GM19099 (cell line): Measurements from ENCODE around the gene IL9.

Source experiments
- POLR2A ChIP-seq: IDR thresholded peaks from 3 replicates; pipeline ENCODE4 v1.6.1; 2011; ENCODE audit warnings: low read depth; ENCODE audit not compliant: insufficient read length; ENCODE audit errors: extremely low read depth

Gene IL9

DNA sequence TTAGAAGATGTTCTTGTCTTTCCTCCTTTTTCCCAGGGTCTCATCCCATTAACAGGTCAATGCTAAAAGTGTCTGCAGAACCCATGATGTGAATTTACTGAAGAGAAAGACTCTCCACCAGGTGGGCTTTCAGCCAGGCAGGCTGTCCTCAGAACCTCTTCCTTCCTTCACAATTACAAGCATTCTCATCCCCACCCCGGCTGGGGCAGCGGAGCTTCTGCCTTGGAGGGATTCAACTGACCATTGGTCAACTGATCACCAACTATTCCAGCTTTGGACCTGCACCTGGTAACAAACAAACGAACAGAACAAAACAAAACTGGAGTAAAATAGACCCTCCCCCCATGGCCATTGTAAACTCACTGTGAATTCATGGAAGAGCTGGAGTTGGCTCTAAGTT is 12.6 kb downstream of the IL9 start:
- no peak for TF ChIP-seq POLR2A

GRCh38 chr5:135881819-135882218 is 13.8 kb downstream of the IL9 start:
- no peak for TF ChIP-seq POLR2A

DNA sequence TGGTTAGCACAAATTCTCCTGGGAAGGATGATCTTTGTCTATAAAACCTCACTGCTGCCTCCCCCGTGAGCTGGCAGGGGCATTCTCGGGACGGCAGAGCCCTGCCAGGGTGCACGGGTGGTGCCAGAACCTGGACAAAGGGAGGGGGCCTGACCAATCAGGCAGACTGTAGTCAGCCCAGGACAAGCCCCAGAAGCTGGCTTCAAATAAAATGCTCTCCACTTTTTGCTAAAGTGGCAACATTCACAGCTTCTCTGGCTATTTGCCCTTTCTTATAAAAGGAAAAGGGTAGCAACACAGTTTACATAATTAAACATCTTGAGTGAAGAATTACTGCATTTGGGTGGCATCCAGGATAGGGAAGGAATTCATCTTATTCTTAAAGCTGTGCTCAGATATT is 14.4 kb downstream of the IL9 start:
- no peak for TF ChIP-seq POLR2A

DNA sequence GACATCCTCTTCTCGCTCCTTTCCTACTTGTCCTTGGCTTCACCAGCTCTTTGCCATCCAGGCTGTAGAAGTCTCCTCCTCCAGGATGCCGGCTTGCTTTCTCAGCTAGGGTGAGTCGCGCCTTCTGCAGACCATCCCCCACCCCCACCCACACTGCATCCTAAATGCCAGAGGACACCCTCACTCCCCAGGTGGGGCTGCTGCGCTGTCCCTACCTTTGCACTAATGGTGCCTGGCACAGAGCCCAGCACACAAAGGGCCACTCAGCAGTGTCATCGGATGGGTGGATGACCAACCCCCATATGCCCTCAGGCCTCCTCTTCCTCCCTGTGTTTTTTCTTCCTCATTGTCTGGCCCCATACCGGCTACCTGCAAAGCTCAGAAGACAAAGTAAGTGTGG is 14.8 kb downstream of the IL9 start:
- TF ChIP-seq POLR2A: no peak

- no peak for TF ChIP-seq POLR2A
Observed at GRCh38 chr5:135880278-135880677, 15.4 kb downstream of the IL9 start.

DNA sequence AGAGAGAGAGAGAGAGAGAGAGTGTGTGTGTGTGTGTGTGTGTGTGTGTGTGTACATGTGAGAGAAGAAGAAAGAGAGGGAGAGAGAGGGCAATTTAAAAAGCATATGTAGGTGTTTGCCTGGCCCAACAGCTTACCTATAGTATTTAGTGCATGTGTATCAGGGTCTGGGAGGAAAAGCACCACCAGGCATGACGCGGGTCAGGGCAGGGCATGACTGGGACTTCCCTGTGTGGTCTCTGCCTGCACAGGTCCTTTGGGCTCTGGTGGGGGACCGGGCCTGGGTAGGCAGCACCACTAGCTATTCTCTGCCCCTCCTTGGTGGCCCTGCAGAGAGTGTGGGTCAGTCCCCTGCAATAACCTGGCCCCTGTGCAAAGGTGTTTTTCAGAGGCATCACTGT is 16.1 kb downstream of the IL9 start:
- no peak for TF ChIP-seq POLR2A

GRCh38 chr5:135878156-135878620 is 17.5 kb downstream of the IL9 start:
- no peak for TF ChIP-seq POLR2A

DNA sequence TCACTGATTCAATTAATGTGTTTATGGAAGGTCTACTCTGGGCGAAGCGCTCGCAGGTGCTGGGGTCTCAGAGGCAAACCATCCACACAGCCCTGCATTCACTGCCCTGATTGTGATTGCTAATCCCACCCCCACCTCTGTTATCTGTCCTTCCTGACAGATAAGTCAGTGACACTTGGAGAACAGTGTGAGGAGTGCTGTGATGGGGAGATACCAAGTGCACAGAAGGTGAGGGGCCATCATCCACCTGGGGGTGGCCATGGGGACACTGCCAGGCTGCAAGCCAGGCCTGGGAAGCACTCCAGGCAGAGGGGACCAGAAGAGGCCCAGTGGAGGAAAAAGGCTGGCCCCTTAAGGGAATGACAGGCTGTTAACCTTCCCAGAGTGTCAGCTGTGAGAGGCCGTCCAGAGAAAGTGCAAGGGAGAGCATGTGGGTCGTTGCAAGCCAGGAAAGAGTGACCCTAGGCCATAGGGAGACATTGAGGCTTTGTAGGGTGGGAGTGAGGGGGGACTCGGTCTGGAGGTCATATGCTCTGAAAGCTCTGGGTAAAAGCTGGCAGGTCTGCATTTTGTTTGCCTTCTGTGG is 18.0 kb downstream of the IL9 start:
- TF ChIP-seq POLR2A: no peak

GRCh38 chr5:135876146-135876545 is 19.5 kb downstream of the IL9 start:
- no peak for TF ChIP-seq POLR2A

DNA sequence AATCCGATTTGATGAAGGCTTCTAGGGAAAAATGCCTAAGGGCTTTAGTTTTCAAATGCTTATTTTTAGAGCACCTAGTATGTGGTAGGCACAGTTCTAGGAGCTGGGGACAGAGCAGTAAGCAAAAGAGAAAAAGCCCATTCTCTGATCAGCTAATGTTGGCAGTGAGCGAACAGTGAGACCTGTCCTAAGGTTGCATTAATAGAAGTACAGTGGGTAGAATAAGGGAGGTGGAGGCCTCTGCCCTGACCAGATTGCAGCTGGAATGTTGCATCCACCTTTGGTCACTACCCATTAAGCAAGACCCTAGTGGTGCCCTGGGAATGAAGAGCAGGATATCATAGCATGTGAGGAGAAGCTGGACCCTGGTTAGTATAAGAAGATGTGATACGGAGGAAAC is 20.1 kb downstream of the IL9 start:
- no peak for TF ChIP-seq POLR2A

DNA sequence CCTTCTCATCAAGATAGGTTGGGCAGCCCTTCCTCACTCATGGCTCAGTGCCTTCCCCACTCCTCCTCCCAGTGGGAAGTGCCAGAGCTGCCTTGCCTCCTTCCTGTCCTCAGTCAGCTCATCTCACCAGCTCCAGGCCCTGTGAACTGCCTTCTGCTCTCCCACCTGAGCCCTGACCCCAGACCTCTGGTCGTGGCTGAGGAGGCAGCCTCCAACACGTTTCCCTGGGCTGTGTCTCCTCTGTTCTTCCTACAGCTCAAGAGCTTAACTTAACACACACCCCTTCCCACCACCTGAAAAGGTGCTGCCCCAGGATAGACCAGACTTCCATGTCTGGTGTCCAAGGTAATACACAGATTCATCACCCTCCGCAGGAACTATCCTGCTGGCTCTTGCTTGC is 21.2 kb downstream of the IL9 start:
- no peak for TF ChIP-seq POLR2A

GRCh38 chr5:135873831-135874230 is 21.8 kb downstream of the IL9 start:
- no peak for TF ChIP-seq POLR2A

GRCh38 chr5:135871268-135871915 is 24.2 kb downstream of the IL9 start:
- no peak for TF ChIP-seq POLR2A

DNA sequence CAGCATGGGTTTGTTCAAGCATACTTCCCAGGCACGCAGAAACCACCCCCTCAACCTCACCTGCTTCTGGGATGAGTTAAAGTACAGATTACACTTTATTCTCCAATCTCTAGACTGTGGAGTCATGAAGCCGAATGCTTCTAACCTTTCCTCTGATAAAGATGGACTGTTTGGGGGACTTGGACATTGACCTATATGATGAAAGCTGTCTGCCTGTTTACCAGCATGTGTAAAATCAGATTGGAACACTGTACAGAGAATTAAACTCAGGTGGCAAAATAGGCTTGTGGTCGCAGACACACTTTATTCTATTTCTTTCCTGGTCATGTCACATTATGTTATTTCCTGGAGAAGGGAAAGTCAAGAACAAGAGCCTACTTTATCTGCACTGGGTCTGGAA is 25.7 kb downstream of the IL9 start:
- no peak for TF ChIP-seq POLR2A

GRCh38 chr5:135869276-135869675 is 26.4 kb downstream of the IL9 start:
- no peak for TF ChIP-seq POLR2A

DNA sequence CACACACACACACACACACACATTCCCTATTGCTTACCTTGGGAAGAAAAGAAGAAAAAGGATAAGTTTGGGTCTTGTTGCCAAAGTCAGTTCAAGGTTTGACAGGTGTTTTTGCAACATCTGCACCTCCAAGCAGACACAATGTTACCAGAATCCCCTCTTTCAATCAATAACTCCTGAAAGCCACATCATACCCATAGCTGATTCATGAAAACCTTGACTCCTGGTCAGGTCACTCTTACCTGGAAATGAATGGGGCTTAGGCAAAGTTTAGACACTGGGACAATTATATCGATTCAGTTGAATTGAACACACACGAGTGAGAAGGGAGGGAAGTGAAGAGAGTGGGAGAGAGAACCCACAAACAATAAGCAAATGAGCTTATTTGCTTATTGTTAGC is 27.0 kb downstream of the IL9 start:
- no peak for TF ChIP-seq POLR2A

DNA sequence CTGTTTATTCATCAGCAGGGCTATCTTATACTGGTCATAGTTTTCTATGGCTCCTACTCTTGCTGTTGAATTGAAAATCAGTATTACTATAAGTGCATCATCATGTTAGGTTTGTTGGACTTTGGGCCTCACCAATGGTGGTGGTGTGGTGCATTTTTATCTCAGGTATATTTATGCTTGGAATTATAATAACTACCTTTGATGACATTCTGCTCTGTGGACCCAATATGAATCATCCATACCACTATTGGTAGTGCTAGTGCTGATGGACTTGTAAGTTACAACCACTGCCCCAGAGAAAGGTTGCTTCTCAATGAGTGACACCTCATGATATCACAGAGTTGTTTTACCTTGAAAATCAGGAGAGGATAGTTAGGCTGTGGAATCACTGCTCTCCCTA is 28.0 kb downstream of the IL9 start:
- TF ChIP-seq POLR2A: no peak
